ENCODE measurements around the gene SPATA2L.
"Not testable (repeated sequence)": the region's sequence is repeated elsewhere in the genome, so short reads cannot be mapped to it uniquely, and the experiment has no call there.

Gene SPATA2L

GRCh38 chr16:89709716-89710432, 8.4 kb upstream of the SPATA2L start:
- Histone ChIP-seq H3K27ac (ENCODE audit: low read depth, low read length) (no peak overlapping the region), H3K4me3 (ENCODE audit: low read length) (no peak overlapping the region), H3K4me1 (ENCODE audit: control insufficient read depth, insufficient read depth, low read length) (no peaks in the 10 kb centered on the region), H3K36me3 (ENCODE audit: control insufficient read depth, insufficient read depth, low read length) (no peaks in the 10 kb centered on the region), H3K9ac (ENCODE audit: low read length) (no peak overlapping the region), H3K27me3 (ENCODE audit: control insufficient read depth, insufficient read depth, low read length) (no peaks in the 10 kb centered on the region)

GRCh38 chr16:89709166-89709565, 7.7 kb upstream of the SPATA2L start:
- H3K27ac ChIP-seq (ENCODE audit: low read depth, low read length), result no peak overlapping the region
- no peaks in the 10 kb centered on the region for H3K27me3 ChIP-seq (ENCODE audit: control insufficient read depth, insufficient read depth, low read length)
- no peak overlapping the region for H3K4me3 ChIP-seq (ENCODE audit: low read length)
- no peaks in the 10 kb centered on the region for H3K4me1 ChIP-seq (ENCODE audit: control insufficient read depth, insufficient read depth, low read length)
- no peak overlapping the region for H3K9ac ChIP-seq (ENCODE audit: low read length)
- no peaks in the 10 kb centered on the region for H3K36me3 ChIP-seq (ENCODE audit: control insufficient read depth, insufficient read depth, low read length)

- no peaks in the 10 kb centered on the region for H3K4me1 ChIP-seq (ENCODE audit: control insufficient read depth, insufficient read depth, low read length)
- H3K36me3 ChIP-seq (ENCODE audit: control insufficient read depth, insufficient read depth, low read length), result no peaks in the 10 kb centered on the region
- no peak overlapping the region for H3K27ac ChIP-seq (ENCODE audit: low read depth, low read length)
- no peak overlapping the region for H3K9ac ChIP-seq (ENCODE audit: low read length)
- no peaks in the 10 kb centered on the region for H3K27me3 ChIP-seq (ENCODE audit: control insufficient read depth, insufficient read depth, low read length)
- no peak overlapping the region for H3K4me3 ChIP-seq (ENCODE audit: low read length)
Measured at GRCh38 chr16:89708481-89708931, 7.0 kb upstream of the SPATA2L start.

GRCh38 chr16:89707695-89708094, 6.2 kb upstream of the SPATA2L start:
- Histone ChIP-seq H3K27me3 (ENCODE audit: control insufficient read depth, insufficient read depth, low read length) (no peaks in the 10 kb centered on the region), H3K4me3 (ENCODE audit: low read length) (no peak overlapping the region), H3K4me1 (ENCODE audit: control insufficient read depth, insufficient read depth, low read length) (no peaks in the 10 kb centered on the region), H3K9ac (ENCODE audit: low read length) (no peak overlapping the region), H3K27ac (ENCODE audit: low read depth, low read length) (no peak overlapping the region), H3K36me3 (ENCODE audit: control insufficient read depth, insufficient read depth, low read length) (no peaks in the 10 kb centered on the region)

GRCh38 chr16:89706518-89707260, 5.2 kb upstream of the SPATA2L start:
- Histone ChIP-seq H3K36me3 (ENCODE audit: control insufficient read depth, insufficient read depth, low read length) (no peaks in the 10 kb centered on the region), H3K27me3 (ENCODE audit: control insufficient read depth, insufficient read depth, low read length) (no peaks in the 10 kb centered on the region), H3K4me3 (ENCODE audit: low read length) (no peak overlapping the region), H3K9ac (ENCODE audit: low read length) (no peak overlapping the region), H3K4me1 (ENCODE audit: control insufficient read depth, insufficient read depth, low read length) (no peaks in the 10 kb centered on the region), H3K27ac (ENCODE audit: low read depth, low read length) (no peak overlapping the region)

GRCh38 chr16:89705006-89705405, 3.5 kb upstream of the SPATA2L start:
- Histone ChIP-seq H3K4me1 (ENCODE audit: control insufficient read depth, insufficient read depth, low read length) (peaks cover 6% of the 10 kb centered on the region), H3K27ac (ENCODE audit: low read depth, low read length) (no peak overlapping the region), H3K27me3 (ENCODE audit: control insufficient read depth, insufficient read depth, low read length) (no peaks in the 10 kb centered on the region), H3K4me3 (ENCODE audit: low read length) (no peak overlapping the region), H3K36me3 (ENCODE audit: control insufficient read depth, insufficient read depth, low read length) (no peaks in the 10 kb centered on the region), H3K9ac (ENCODE audit: low read length) (no peak overlapping the region)

GRCh38 chr16:89704281-89704680, 2.8 kb upstream of the SPATA2L start:
- H3K9ac ChIP-seq (ENCODE audit: low read length), result no peak overlapping the region
- H3K36me3 ChIP-seq (ENCODE audit: control insufficient read depth, insufficient read depth, low read length), result no peaks in the 10 kb centered on the region
- H3K4me1 ChIP-seq (ENCODE audit: control insufficient read depth, insufficient read depth, low read length), result peaks cover 6% of the 10 kb centered on the region
- H3K4me3 ChIP-seq (ENCODE audit: low read length), result no peak overlapping the region
- no peaks in the 10 kb centered on the region for H3K27me3 ChIP-seq (ENCODE audit: control insufficient read depth, insufficient read depth, low read length)
- no peak overlapping the region for H3K27ac ChIP-seq (ENCODE audit: low read depth, low read length)

GRCh38 chr16:89700649-89701424, 668 bp downstream of the SPATA2L start:
- Histone ChIP-seq H3K36me3 (ENCODE audit: control insufficient read depth, insufficient read depth, low read length) (no peaks in the 10 kb centered on the region), H3K27me3 (ENCODE audit: control insufficient read depth, insufficient read depth, low read length) (no peaks in the 10 kb centered on the region), H3K4me1 (ENCODE audit: control insufficient read depth, insufficient read depth, low read length) (peaks cover 6% of the 10 kb centered on the region), H3K9ac (ENCODE audit: low read length) (peak overlapping the region; percentile 46), H3K4me3 (ENCODE audit: low read length) (peak overlapping the region; percentile 73), H3K27ac (ENCODE audit: low read depth, low read length) (peak overlapping the region; percentile 11)

- Histone ChIP-seq H3K4me1 (ENCODE audit: control insufficient read depth, insufficient read depth, low read length) (peaks cover 6% of the 10 kb centered on the region), H3K4me3 (ENCODE audit: low read length) (peak overlapping the region; percentile 73), H3K36me3 (ENCODE audit: control insufficient read depth, insufficient read depth, low read length) (no peaks in the 10 kb centered on the region), H3K9ac (ENCODE audit: low read length) (peak overlapping the region; percentile 46), H3K27me3 (ENCODE audit: control insufficient read depth, insufficient read depth, low read length) (no peaks in the 10 kb centered on the region), H3K27ac (ENCODE audit: low read depth, low read length) (peak overlapping the region; percentile 11)
Measured at GRCh38 chr16:89700100-89700648, 1.3 kb downstream of the SPATA2L start.

- H3K27ac ChIP-seq (ENCODE audit: low read depth, low read length); H3K4me3 ChIP-seq (ENCODE audit: low read length); H3K27me3 ChIP-seq (ENCODE audit: control insufficient read depth, insufficient read depth, low read length); H3K9ac ChIP-seq (ENCODE audit: low read length); H3K36me3 ChIP-seq (ENCODE audit: control insufficient read depth, insufficient read depth, low read length); H3K4me1 ChIP-seq (ENCODE audit: control insufficient read depth, insufficient read depth, low read length): not testable (repeated sequence)
Measured at GRCh38 chr16:89699629-89700099, 1.8 kb downstream of the SPATA2L start.

GRCh38 chr16:89698717-89699116, 2.8 kb downstream of the SPATA2L start:
- H3K27me3 ChIP-seq (ENCODE audit: control insufficient read depth, insufficient read depth, low read length); H3K27ac ChIP-seq (ENCODE audit: low read depth, low read length); H3K4me3 ChIP-seq (ENCODE audit: low read length); H3K4me1 ChIP-seq (ENCODE audit: control insufficient read depth, insufficient read depth, low read length); H3K36me3 ChIP-seq (ENCODE audit: control insufficient read depth, insufficient read depth, low read length); H3K9ac ChIP-seq (ENCODE audit: low read length): not testable (repeated sequence)

Data from rectal smooth muscle tissue (tissue), 1 donor.